Mucosa of rectum (tissue), 2 donors: ENCODE measurements around the gene XYLT1.
A peak's percentile ranks its signal among the peaks of the same experiment; 100 is the strongest.

Source experiments
- H3K27ac ChIP-seq, 2 donors: one replicate each; pipeline ENCODE4 v1.7.0; 2013; ENCODE audit warnings: inconsistent platforms in 2 of 2, low read depth in 2 of 2, low read length in 2 of 2
- H3K27me3 ChIP-seq, 2 donors: one replicate each; pipeline ENCODE4 v1.7.0; 2013; ENCODE audit warnings: low read length in 2 of 2; ENCODE audit not compliant: control insufficient read depth in 2 of 2, insufficient read depth in 2 of 2
- H3K36me3 ChIP-seq, 2 donors: one replicate each; pipeline ENCODE4 v1.7.0; 2013; ENCODE audit warnings: low read length in 2 of 2; ENCODE audit not compliant: control insufficient read depth in 2 of 2, insufficient read depth in 2 of 2
- H3K4me1 ChIP-seq, 2 donors: one replicate each; pipeline ENCODE4 v1.7.0; 2013; ENCODE audit warnings: low read length in 2 of 2, mild to moderate bottlenecking in 1 of 2; ENCODE audit not compliant: control insufficient read depth in 2 of 2, insufficient read depth in 2 of 2
- H3K4me3 ChIP-seq, 2 donors: one replicate each; pipeline ENCODE4 v1.7.0; 2013; ENCODE audit warnings: low read length in 2 of 2
- H3K9ac ChIP-seq, 2 donors: one replicate each; pipeline ENCODE4 v1.7.0; 2013; ENCODE audit warnings: low read length in 2 of 2, low read depth in 1 of 2, mild to moderate bottlenecking in 1 of 2
- H3K9me3 ChIP-seq, 2 donors: one replicate each; pipeline ENCODE4 v1.7.0; 2013; ENCODE audit warnings: low read length in 2 of 2; ENCODE audit not compliant: control insufficient read depth in 2 of 2
- donor health status: healthy.
- donor health status: Normal muscosa, but diverticular disease.

XYLT1 gene

GRCh38 chr16:17258848-17259713, 211.7 kb downstream of the XYLT1 start:
- Histone ChIP-seq H3K4me1 (peaks cover 20 to 32% of the 10 kb centered on the region in 2 donors), H3K36me3 (no peaks in the 10 kb centered on the region), H3K9ac (peak overlapping the region in 1 of 2 donors; percentile 42), H3K27me3 (no peaks in the 10 kb centered on the region), H3K27ac (peak overlapping the region; percentile 54 to 72), H3K4me3 (peak overlapping the region in 1 of 2 donors; percentile 54), H3K9me3 (no peaks in the 10 kb centered on the region)

GRCh38 chr16:17258077-17258599, 212.6 kb downstream of the XYLT1 start:
- Histone ChIP-seq H3K27ac (no peak overlapping the region), H3K9ac (no peak overlapping the region), H3K36me3 (no peaks in the 10 kb centered on the region), H3K27me3 (no peaks in the 10 kb centered on the region), H3K9me3 (no peaks in the 10 kb centered on the region), H3K4me1 (peaks cover 20 to 32% of the 10 kb centered on the region in 2 donors), H3K4me3 (no peak overlapping the region)

GRCh38 chr16:17257426-17258023, 213.2 kb downstream of the XYLT1 start:
- Histone ChIP-seq H3K4me1 (peaks cover 20 to 32% of the 10 kb centered on the region in 2 donors), H3K9me3 (no peaks in the 10 kb centered on the region), H3K36me3 (no peaks in the 10 kb centered on the region), H3K4me3 (no peak overlapping the region), H3K9ac (no peak overlapping the region), H3K27me3 (no peaks in the 10 kb centered on the region), H3K27ac (no peak overlapping the region)

- H3K27ac ChIP-seq, result no peak overlapping the region
- H3K9me3 ChIP-seq, result no peaks in the 10 kb centered on the region
- no peak overlapping the region for H3K4me3 ChIP-seq
- no peaks in the 10 kb centered on the region for H3K27me3 ChIP-seq
- H3K9ac ChIP-seq, result no peak overlapping the region
- H3K36me3 ChIP-seq, result no peaks in the 10 kb centered on the region
- no peaks in the 10 kb centered on the region for H3K4me1 ChIP-seq
Measured at GRCh38 chr16:17252701-17253100, 218.1 kb downstream of the XYLT1 start.

- no peak overlapping the region for H3K27ac ChIP-seq
- H3K9me3 ChIP-seq, result no peaks in the 10 kb centered on the region
- no peak overlapping the region for H3K9ac ChIP-seq
- no peaks in the 10 kb centered on the region for H3K4me1 ChIP-seq
- H3K36me3 ChIP-seq, result no peaks in the 10 kb centered on the region
- H3K4me3 ChIP-seq, result no peak overlapping the region
- H3K27me3 ChIP-seq, result no peaks in the 10 kb centered on the region
Measured at GRCh38 chr16:17252064-17252463, 218.7 kb downstream of the XYLT1 start.

- H3K36me3 ChIP-seq, result no peaks in the 10 kb centered on the region
- no peaks in the 10 kb centered on the region for H3K9me3 ChIP-seq
- no peak overlapping the region for H3K27ac ChIP-seq
- no peak overlapping the region for H3K9ac ChIP-seq
- H3K4me1 ChIP-seq, result no peaks in the 10 kb centered on the region
- H3K27me3 ChIP-seq, result no peaks in the 10 kb centered on the region
- no peak overlapping the region for H3K4me3 ChIP-seq
Measured at GRCh38 chr16:17251496-17251895, 219.3 kb downstream of the XYLT1 start.

GRCh38 chr16:17246974-17247732, 223.6 kb downstream of the XYLT1 start:
- Histone ChIP-seq H3K27me3 (no peaks in the 10 kb centered on the region), H3K9ac (no peak overlapping the region), H3K9me3 (no peaks in the 10 kb centered on the region), H3K4me3 (no peak overlapping the region), H3K27ac (no peak overlapping the region), H3K36me3 (no peaks in the 10 kb centered on the region), H3K4me1 (no peaks in the 10 kb centered on the region)

- no peaks in the 10 kb centered on the region for H3K9me3 ChIP-seq
- H3K9ac ChIP-seq, result no peak overlapping the region
- H3K27ac ChIP-seq, result no peak overlapping the region
- no peaks in the 10 kb centered on the region for H3K4me1 ChIP-seq
- no peak overlapping the region for H3K4me3 ChIP-seq
- no peaks in the 10 kb centered on the region for H3K36me3 ChIP-seq
- no peaks in the 10 kb centered on the region for H3K27me3 ChIP-seq
Measured at GRCh38 chr16:17246268-17246885, 224.4 kb downstream of the XYLT1 start.

- Histone ChIP-seq H3K36me3 (no peaks in the 10 kb centered on the region), H3K4me1 (no peaks in the 10 kb centered on the region), H3K27me3 (no peaks in the 10 kb centered on the region), H3K27ac (no peak overlapping the region), H3K4me3 (no peak overlapping the region), H3K9ac (no peak overlapping the region), H3K9me3 (no peaks in the 10 kb centered on the region)
Measured at GRCh38 chr16:17245776-17246175, 225.0 kb downstream of the XYLT1 start.
